Breast epithelium (tissue), 3 donors: Measurements from ENCODE around the gene RNFT1.

Experiments
- POLR2A ChIP-seq: fragments of 450-650 bp; IDR thresholded peaks from one replicate; pipeline ENCODE4 v1.6.1; 2016; ENCODE audit warnings: antibody characterized with exemption, mild to moderate bottlenecking, moderate library complexity
- TF ChIP-seq, protein P1 (sequence below), 3 donors: fragments of 450-650 bp; IDR thresholded peaks; one replicate each; pipeline ENCODE4 v1.5.1; 2016 to 2017; ENCODE audit warnings: antibody characterized with exemption in 3 of 3, mild to moderate bottlenecking in 3 of 3, moderate library complexity in 3 of 3

DNA sequence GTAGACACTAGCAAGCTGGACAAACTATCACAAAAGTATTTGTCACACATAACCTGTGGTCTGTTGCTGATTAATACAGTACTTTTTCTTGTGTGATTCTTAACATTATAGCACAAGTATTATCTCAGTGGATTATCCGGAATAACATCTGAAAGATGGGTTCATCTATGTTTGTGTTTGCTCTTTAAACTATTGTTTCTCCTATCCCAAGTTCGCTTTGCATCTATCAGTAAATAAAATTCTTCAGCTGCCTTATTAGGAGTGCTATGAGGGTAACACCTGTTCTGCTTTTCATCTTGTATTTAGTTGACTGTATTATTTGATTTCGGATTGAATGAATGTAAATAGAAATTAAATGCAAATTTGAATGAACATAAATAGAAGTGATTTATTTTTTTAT lies 14.5 kb downstream of the RNFT1 start:
- TF ChIP-seq, protein P1, sequence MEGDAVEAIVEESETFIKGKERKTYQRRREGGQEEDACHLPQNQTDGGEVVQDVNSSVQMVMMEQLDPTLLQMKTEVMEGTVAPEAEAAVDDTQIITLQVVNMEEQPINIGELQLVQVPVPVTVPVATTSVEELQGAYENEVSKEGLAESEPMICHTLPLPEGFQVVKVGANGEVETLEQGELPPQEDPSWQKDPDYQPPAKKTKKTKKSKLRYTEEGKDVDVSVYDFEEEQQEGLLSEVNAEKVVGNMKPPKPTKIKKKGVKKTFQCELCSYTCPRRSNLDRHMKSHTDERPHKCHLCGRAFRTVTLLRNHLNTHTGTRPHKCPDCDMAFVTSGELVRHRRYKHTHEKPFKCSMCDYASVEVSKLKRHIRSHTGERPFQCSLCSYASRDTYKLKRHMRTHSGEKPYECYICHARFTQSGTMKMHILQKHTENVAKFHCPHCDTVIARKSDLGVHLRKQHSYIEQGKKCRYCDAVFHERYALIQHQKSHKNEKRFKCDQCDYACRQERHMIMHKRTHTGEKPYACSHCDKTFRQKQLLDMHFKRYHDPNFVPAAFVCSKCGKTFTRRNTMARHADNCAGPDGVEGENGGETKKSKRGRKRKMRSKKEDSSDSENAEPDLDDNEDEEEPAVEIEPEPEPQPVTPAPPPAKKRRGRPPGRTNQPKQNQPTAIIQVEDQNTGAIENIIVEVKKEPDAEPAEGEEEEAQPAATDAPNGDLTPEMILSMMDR (IDR thresholded peaks at IDR 0.05) = no peak
- TF ChIP-seq POLR2A = no peak
